GM06990 (cell line): Measurements from ENCODE around the gene RASSF1.

Source experiments
- DNase-seq: peaks from one replicate; pipeline ENCODE4 v3.0.0-alpha.2; 2011; ENCODE audit not compliant: insufficient read length; ENCODE audit errors: extremely low read depth
- H3K27me3 ChIP-seq: replicated peaks from 2 replicates; pipeline ENCODE4 v1.6.0; 2011; ENCODE audit warnings: low read length; ENCODE audit not compliant: control insufficient read depth, insufficient read depth
- H3K36me3 ChIP-seq: 2 replicates; pipeline ENCODE4 v1.5.1; 2011; ENCODE audit warnings: low read length; ENCODE audit not compliant: control insufficient read depth, insufficient read depth
- H3K4me3 ChIP-seq: replicated peaks from 2 replicates; pipeline ENCODE4 v1.5.1; 2011; ENCODE audit warnings: low read depth, mild to moderate bottlenecking, control low read depth, low read length
- TF ChIP-seq, protein P1 (sequence below): IDR thresholded peaks from 2 replicates; pipeline ENCODE4 v1.5.1; 2011; ENCODE audit warnings: low read length, control low read depth, mild to moderate bottlenecking, inconsistent platforms; ENCODE audit not compliant: insufficient read depth, poor library complexity, severe bottlenecking

RASSF1 gene

DNA sequence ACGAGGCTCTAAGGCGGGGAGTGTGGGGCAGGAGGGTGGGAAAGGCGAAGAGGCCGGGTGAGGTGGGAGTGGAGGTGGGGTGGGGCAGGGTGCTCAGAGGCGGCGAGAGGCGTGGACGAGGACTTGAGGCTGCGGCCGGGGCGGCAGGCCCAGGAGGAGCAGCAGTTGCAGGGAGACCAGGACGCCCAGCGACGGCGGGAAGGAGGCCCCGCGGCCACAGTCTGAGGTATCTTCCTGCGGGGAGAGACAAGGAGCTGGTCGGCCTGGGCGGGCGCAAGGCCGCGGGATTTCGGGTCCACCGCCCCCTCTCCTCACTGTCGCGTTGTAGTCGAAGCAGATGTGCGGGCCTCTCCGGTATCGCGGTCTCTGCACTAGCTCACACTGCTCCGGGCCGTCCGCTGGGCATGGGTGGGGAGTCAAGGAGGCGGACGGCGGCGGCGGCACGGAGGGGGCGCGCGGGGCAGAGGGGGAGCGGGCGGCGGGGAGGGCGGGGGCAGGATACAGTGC lies 24.0 kb upstream of the RASSF1 start:
- no peak for DNase-seq
- TF ChIP-seq, protein P1, sequence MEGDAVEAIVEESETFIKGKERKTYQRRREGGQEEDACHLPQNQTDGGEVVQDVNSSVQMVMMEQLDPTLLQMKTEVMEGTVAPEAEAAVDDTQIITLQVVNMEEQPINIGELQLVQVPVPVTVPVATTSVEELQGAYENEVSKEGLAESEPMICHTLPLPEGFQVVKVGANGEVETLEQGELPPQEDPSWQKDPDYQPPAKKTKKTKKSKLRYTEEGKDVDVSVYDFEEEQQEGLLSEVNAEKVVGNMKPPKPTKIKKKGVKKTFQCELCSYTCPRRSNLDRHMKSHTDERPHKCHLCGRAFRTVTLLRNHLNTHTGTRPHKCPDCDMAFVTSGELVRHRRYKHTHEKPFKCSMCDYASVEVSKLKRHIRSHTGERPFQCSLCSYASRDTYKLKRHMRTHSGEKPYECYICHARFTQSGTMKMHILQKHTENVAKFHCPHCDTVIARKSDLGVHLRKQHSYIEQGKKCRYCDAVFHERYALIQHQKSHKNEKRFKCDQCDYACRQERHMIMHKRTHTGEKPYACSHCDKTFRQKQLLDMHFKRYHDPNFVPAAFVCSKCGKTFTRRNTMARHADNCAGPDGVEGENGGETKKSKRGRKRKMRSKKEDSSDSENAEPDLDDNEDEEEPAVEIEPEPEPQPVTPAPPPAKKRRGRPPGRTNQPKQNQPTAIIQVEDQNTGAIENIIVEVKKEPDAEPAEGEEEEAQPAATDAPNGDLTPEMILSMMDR = no peak
- H3K27me3 ChIP-seq = peaks cover 2% of the 10 kb centered on the region
- peak overlapping the region; percentile 61 for H3K4me3 ChIP-seq
- no peaks in the 10 kb centered on the region for H3K36me3 ChIP-seq

DNA sequence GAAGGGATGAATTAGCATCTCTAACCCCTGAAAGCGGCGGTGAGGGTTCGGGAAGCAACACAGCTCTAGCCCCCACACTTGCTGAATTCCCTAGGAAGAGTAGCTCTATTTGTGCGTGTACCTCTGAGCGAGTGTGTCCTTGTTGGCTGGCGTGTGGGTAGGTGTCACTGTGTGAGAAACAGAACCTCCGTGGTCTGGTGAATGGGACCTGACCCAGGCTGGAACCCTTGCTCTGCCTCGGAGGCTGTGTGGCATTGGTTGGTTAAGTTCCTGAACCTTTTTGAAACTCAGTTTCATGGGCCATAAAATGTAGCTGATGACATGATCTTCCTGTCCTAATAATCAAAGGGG lies 19.1 kb upstream of the RASSF1 start:
- H3K4me3 ChIP-seq = peak overlapping the region; percentile 57
- H3K36me3 ChIP-seq = peaks cover 14% of the 10 kb centered on the region
- no peak for DNase-seq
- no peaks in the 10 kb centered on the region for H3K27me3 ChIP-seq
- TF ChIP-seq, protein P1 = no peak

DNA sequence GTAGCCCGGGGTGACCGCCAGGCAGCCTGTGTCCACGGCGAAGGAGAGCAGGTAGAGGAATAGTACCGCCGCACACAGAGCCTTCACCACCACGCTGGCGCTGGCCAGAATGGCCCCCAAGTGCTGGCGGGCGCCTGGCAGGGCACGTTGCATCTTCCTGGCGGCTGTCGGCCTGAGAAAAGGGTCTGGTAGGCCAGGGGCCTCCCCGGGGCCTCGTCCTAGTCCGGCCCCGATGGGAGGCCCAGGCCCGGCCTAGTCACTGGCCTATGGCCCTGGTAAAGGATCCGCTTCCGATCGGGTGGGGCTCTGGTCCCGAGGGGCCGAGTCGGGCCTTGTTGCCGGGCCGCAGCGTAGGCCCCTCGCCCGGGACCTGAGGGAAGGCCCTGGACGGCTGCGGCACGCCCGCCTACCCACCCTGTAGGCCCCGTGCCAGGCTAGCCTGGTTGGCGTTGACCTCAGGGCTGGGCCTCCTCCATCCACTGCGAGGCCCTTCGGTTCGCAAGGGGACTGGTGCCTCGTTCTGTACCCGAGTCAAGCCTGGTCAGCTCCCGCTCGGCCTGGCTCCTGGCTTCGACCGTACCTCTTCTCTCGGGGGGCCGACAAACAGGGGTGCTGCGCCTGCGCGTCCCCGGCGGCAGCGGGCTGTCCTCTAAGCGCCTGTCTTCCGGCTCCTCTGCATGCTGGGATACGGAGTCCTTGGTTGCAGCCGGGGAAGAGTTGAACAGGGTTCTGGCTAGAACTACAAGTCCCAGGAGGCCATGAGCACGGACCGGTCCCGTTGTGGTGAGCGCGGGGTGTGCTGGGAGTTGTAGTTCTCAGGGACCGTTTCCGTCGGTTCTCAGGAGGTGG lies 18.5 kb upstream of the RASSF1 start, which contains the start of gene TMEM115:
Gene TMEM115 (minus strand): TSS at position 611 of the 849 bp plus-strand sequence. CDS start 458 bp downstream, at position 153.
- TF ChIP-seq, protein P1 = no peak
- DNase-seq = peak; percentile 94
- H3K4me3 ChIP-seq = peak within 1 kb of the TSS; percentile 82
- no peaks in the 10 kb centered on the region for H3K27me3 ChIP-seq
- H3K36me3 ChIP-seq = peaks cover 20% of the 10 kb centered on the region

DNA sequence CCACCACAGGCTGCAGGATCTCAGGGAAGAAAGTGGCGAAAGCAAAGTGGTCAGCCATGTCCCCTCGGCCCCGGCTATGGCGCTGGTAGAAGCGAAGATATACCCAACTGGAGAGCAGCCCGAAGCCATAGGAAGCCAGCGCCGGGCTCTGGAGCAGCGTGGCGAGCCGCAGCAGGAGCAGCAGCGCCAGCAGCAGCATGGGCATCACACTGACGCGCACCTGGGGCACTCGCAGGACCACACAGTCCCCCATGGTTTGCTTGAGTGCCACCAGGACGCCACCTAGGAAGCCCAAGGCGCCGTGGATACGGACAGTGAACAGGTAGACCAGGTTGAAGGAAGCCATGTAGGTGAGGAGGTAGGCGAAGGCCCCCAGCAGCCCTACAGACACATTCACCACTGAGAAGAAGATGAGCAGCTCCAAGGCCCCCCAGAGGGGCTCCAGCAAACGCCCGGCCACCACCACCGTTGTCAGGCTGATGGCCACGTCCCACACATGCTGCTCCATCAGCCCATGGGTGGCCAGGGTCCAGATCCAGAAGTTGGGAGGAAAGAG lies 17.8 kb upstream of the RASSF1 start:
- H3K27me3 ChIP-seq = no peaks in the 10 kb centered on the region
- H3K4me3 ChIP-seq = peak overlapping the region; percentile 82
- TF ChIP-seq, protein P1 = no peak
- peaks cover 25% of the 10 kb centered on the region for H3K36me3 ChIP-seq
- DNase-seq = no peak

DNA sequence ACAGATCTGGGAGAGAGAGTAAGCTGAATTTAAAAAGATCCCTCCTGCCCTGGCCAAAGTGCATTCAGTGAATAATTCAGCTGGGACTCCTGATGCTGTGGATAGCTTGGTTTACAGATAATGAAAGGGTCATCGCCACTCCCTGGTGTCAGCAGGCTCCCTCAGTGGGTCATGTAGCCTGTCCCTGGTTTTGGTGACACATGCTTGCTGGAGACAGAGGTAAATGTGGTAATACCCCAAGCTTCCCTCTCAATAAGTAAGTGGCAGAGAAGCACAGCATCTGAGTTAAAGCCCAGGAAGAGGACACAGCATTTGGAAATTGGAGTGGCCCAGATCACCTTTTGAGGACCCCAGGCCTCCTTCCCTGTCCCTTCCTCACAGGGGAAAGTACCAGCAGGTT lies 16.8 kb upstream of the RASSF1 start:
- H3K4me3 ChIP-seq = peak overlapping the region; percentile 82
- TF ChIP-seq, protein P1 = no peak
- no peaks in the 10 kb centered on the region for H3K27me3 ChIP-seq
- H3K36me3 ChIP-seq = peaks cover 29% of the 10 kb centered on the region
- no peak for DNase-seq
